ENCODE results near the gene GPR15LG.
"Not testable (repeated sequence)": the region's sequence is repeated elsewhere in the genome, so short reads cannot be mapped to it uniquely, and the experiment has no call there.

DNA sequence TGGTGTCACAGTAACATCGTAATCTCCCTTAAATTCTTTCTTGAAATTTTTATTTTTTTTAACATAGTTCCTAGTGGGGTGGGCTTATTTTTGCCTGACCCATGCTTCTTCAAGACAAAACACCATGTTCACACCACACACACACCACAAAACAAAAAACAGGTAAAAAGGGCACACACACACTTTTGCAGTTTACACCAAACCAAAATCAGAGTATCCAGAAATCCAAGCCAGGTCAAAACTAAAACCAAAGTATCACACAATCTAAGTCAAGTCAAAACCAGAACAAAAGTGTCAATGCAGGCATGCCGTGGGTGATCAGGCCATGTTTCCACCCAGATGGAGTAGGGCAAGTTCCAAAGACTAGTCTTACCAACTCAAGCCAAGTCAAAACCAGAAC is 2.4 kb upstream of the GPR15LG start:
- TF ChIP-seq ZFP3 (CRISPR knock-in tag; IDR thresholded peaks at IDR 0.05); BACH2 (CRISPR knock-in tag; IDR thresholded peaks at IDR 0.05; ENCODE audit: borderline replicate concordance); RARB (CRISPR knock-in tag; IDR thresholded peaks at IDR 0.05); ZNF565 (CRISPR knock-in tag; conservative IDR thresholded peaks at IDR 0.05; ENCODE audit: low read depth); GLIS3 (CRISPR knock-in tag; IDR thresholded peaks at IDR 0.05); ZC3H10 (CRISPR knock-in tag; IDR thresholded peaks at IDR 0.05); PPARA (CRISPR knock-in tag; IDR thresholded peaks at IDR 0.05; ENCODE audit: borderline replicate concordance): not testable (repeated sequence)
- TF ChIP-seq, protein P1, sequence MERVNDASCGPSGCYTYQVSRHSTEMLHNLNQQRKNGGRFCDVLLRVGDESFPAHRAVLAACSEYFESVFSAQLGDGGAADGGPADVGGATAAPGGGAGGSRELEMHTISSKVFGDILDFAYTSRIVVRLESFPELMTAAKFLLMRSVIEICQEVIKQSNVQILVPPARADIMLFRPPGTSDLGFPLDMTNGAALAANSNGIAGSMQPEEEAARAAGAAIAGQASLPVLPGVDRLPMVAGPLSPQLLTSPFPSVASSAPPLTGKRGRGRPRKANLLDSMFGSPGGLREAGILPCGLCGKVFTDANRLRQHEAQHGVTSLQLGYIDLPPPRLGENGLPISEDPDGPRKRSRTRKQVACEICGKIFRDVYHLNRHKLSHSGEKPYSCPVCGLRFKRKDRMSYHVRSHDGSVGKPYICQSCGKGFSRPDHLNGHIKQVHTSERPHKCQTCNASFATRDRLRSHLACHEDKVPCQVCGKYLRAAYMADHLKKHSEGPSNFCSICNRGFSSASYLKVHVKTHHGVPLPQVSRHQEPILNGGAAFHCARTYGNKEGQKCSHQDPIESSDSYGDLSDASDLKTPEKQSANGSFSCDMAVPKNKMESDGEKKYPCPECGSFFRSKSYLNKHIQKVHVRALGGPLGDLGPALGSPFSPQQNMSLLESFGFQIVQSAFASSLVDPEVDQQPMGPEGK (CRISPR knock-in tag; IDR thresholded peaks at IDR 0.05; ENCODE audit: borderline replicate concordance) = not testable (repeated sequence)
- TF ChIP-seq, protein P2, sequence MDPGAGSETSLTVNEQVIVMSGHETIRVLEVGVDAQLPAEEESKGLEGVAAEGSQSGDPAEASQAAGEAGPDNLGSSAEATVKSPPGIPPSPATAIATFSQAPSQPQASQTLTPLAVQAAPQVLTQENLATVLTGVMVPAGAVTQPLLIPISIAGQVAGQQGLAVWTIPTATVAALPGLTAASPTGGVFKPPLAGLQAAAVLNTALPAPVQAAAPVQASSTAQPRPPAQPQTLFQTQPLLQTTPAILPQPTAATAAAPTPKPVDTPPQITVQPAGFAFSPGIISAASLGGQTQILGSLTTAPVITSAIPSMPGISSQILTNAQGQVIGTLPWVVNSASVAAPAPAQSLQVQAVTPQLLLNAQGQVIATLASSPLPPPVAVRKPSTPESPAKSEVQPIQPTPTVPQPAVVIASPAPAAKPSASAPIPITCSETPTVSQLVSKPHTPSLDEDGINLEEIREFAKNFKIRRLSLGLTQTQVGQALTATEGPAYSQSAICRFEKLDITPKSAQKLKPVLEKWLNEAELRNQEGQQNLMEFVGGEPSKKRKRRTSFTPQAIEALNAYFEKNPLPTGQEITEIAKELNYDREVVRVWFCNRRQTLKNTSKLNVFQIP (CRISPR knock-in tag; IDR thresholded peaks at IDR 0.05; ENCODE audit: borderline replicate concordance, low read depth) = not testable (repeated sequence)

Measured in SK-N-SH treated with all-trans-retinoic acid at 6 μM for 48 hours (cell line).